ENCODE measurements around the gene TMEM115.
A peak's percentile ranks its signal among the peaks of the same experiment; 100 is the strongest.

The TMEM115 gene

GRCh38 chr3:50321336-50322114, 37.8 kb downstream of the TMEM115 start:
- TF ChIP-seq CTCF (IDR thresholded peaks at IDR 0.05; ENCODE audit: insufficient read depth, low read length, missing control alignments): peak; percentile 60
- peak overlapping the region; percentile 73 for H3K4me3 ChIP-seq (ENCODE audit: low read depth, low read length)
- ChIA-PET CTCF (interaction anchor here (0.6 to 3.5 kb wide), 11 partner anchors 7 to 247 kb away, joined by 3 to 37 read pairs (median 7); partner anchors contain the start of gene HEMK1), POLR2A (interaction anchor here (1.0 to 1.4 kb wide), 2 partner anchors 12 to 16 kb away, joined by 3 read pairs; no protein-coding TSS in a partner anchor)
- DNase-seq (ENCODE audit: low read depth, low spot score): no peak

- no peak for DNase-seq (ENCODE audit: low read depth, low spot score)
- POLR2A ChIA-PET: no interaction called here
- H3K4me3 ChIP-seq (ENCODE audit: low read depth, low read length): peak overlapping the region; percentile 73
Observed at GRCh38 chr3:50320853-50321335, 38.4 kb downstream of the TMEM115 start.

GRCh38 chr3:50319894-50320625, 39.3 kb downstream of the TMEM115 start:
- ChIA-PET CTCF (interaction anchor here (0.7 to 3.5 kb wide), 5 partner anchors 21 to 156 kb away, joined by 3 to 11 read pairs (median 3); partner anchors contain the start of genes HYAL3 and NAA80), POLR2A (no interaction called here)

More at GRCh38 chr3:50320853-50321335, 38.4 kb downstream of the TMEM115 start:
- no peak for TF ChIP-seq CTCF (IDR thresholded peaks at IDR 0.05; ENCODE audit: insufficient read depth, low read length, missing control alignments)
- CTCF ChIA-PET: interaction anchor here (0.6 to 3.5 kb wide), 6 partner anchors 10 to 129 kb away, joined by 3 to 11 read pairs (median 6); partner anchors contain the start of genes HYAL3 and NAA80

GRCh38 chr3:50319181-50319893, 40.0 kb downstream of the TMEM115 start:
- CTCF ChIA-PET: interaction anchor here (0.9 to 3.5 kb wide), 3 partner anchors 20 to 156 kb away, joined by 3 to 11 read pairs (median 7); partner anchors contain the start of genes HYAL3 and NAA80
- TF ChIP-seq CTCF (IDR thresholded peaks at IDR 0.05; ENCODE audit: insufficient read depth, low read length, missing control alignments): no peak
- no peak for DNase-seq (ENCODE audit: low read depth, low spot score)
- no peak overlapping the region for H3K4me3 ChIP-seq (ENCODE audit: low read depth, low read length)
- POLR2A ChIA-PET: no interaction called here

More at GRCh38 chr3:50319894-50320625, 39.3 kb downstream of the TMEM115 start:
- peak overlapping the region; percentile 73 for H3K4me3 ChIP-seq (ENCODE audit: low read depth, low read length)
- no peak for DNase-seq (ENCODE audit: low read depth, low spot score)
- TF ChIP-seq CTCF (IDR thresholded peaks at IDR 0.05; ENCODE audit: insufficient read depth, low read length, missing control alignments): no peak

- TF ChIP-seq CTCF (IDR thresholded peaks at IDR 0.05; ENCODE audit: insufficient read depth, low read length, missing control alignments): no peak
- no peak overlapping the region for H3K4me3 ChIP-seq (ENCODE audit: low read depth, low read length)
- CTCF ChIA-PET: interaction anchor here (2.1 to 3.5 kb wide), 2 partner anchors 19 to 125 kb away, joined by 7 to 11 read pairs; partner anchors contain the start of genes HYAL3 and NAA80
- DNase-seq (ENCODE audit: low read depth, low spot score): no peak
- POLR2A ChIA-PET: no interaction called here
Observed at GRCh38 chr3:50318615-50319014, 40.7 kb downstream of the TMEM115 start.

Measured in AG04449 (cell line).